Activated CD4-positive, alpha-beta T cell treated with anti-CD3 and anti-CD28 coated beads for 48 hours (primary cell): Measurements from ENCODE around the gene DDX59.
"Not testable (repeated sequence)": the region's sequence is repeated elsewhere in the genome, so short reads cannot be mapped to it uniquely, and the experiment has no call there.

Experiments used
- DNase-seq: peaks from one replicate; pipeline ENCODE4 v3.0.0-alpha.2; 2020

The DDX59 gene

DNA sequence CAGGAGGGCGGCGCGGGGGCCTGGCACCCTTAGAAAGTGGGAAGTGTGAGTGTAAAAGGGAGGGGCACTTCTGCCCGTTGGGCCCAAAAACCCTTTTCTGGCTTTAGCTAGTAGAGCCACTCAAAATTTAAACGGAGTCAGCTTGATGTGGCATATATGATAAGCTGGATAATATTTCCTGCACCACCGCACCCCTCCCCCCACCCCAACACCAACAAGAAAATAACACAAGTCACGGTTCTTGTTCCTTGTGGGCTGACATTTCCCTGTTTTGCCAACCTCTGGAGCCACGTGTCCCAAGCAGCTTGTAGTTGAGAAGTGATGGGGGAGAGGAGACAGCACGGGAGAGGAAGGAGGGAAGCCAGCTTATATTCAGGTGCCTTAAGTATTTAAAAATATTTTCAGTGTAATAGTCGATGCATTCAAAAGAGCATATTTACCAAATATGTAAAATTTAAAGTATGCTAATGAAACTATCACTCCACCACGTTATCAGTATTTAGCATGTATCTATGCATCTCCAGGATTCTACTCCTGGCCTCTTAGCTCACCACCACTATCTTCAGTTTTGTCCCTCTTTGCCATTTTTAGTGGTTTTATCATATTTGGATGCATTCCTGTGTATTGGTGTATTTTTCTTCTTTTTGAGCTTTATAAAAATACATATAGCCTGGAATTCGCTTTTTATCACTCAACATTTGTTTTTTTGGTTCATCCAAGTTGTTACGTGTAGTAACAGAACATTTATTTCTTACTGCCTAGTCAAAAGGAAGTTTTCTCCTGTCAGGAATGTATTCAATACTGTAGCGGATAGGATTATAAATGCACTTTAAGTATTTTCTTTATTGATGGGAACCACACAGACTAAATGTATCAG is 773 bp upstream of the DDX59 start:
- no peak for DNase-seq

- DNase-seq: no peak
Observed at GRCh38 chr1:200668514-200669313, 993 bp downstream of the DDX59 start.

DNA sequence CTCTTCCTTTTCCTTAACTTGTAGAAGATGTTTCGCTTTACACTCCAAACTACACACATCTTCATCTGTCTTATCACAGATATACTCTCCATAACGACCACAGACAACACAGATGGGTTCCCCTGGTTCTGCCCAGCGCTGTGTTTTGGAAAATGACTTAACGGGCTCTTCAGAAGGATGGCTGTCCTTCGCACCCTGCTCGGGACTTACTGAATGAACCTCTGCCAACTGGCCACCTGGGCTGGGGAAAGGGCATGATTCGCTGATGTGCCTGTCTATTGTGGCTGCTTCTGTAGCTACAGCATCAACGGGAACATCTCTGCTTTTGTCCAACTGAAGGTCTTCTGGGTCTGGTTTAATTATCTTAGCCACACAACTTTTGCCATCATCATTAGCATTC is 3.4 kb downstream of the DDX59 start:
- DNase-seq: no peak

DNA sequence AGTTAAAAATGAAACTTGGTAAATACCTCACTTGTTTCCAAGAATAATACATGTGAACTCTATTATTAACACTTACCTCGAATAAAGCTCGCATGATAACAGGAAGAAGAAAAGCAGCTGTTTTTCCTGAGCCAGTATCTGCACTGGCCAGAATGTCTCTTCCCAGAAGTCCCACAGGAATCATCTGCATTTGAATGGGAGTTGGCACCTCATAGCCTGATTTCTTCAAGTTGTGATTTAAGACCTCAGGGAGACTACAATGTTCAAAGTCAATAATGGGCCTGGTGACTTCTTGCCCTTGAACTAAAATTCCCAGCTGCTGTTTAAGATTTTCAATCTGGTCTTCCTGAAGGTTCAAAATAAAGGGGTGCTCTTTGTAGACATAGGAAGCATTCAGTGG is 3.8 kb downstream of the DDX59 start:
- no peak for DNase-seq

- DNase-seq: no peak
Observed at GRCh38 chr1:200660719-200661118, 9.0 kb downstream of the DDX59 start.

- DNase-seq: no peak
Observed at GRCh38 chr1:200659269-200659668, 10.4 kb downstream of the DDX59 start.

DNA sequence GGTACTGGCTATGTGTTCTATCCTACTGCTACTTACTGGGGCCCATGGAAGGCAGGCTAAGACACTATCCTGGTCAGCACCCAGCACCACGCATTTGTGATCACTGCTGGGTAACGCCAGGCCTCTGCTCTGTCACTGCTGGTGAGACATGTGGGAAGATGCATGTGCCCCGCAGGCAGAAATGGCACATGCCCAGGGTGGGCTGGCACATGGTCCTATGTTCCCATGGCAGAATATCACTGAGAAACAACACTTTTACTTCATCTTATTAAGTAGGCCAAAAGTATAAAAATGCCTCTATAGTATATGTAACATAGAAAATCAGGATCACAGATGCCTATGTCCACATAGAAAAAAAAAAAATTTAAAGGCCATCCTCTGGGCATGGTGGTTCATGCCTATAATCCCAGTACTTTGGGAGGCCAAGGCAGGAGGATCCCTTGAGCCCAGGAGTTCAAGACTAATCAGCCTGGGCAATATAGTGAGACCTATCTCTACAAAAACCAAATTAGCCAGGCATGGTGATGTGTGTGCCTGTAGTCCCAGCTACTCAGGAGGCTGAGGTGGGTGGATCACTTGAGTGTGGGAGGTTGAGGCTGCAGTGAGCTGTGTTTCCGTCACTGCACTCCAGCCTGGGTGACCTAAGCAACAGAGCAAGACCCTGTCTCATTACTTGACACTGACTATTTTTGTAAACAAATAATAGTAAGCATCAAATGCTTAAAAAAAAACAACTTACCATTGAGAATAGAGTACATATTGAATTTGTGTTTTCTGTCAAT is 11.5 kb downstream of the DDX59 start:
- no peak for DNase-seq

DNA sequence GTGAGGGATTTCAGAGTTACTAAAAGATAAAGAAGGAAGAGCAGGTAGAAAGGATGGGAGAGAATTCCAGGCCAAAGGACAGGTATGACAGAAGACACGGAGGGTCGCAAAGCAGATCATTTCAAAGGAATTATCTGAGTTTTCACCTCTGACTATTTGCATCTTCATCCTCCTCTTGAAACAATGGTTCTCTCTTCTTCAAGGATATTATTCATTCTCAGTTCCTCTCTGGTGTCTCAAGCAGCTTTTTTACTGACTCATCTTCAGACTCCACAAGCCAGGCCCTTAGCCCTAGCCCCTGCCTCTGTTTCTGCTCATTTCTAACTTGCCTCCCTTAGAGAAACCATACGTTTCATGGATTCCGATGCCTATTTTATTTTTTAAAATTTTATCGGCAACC is 15.0 kb downstream of the DDX59 start:
- DNase-seq: no peak

- DNase-seq: peak; percentile 8
Observed at GRCh38 chr1:200653022-200653462, 16.7 kb downstream of the DDX59 start.

DNA sequence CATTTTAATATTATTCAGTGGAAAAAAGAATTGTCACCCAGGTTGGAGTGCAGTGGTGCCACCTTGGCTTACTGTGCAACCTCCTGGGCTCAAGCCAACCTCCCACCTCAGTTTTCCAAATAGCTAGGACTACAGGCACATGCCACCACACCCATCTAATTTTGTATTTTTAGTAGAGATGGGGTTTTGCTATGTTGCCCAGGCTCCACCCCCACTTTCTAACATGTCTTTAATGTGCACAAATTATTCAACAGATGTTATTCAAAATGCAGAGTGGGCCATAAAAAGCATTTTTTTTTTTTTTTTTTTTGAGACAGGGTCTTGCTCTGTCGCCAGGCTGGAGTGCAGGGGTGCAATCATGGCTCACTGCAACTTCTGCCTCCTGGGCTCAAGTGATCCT is 17.3 kb downstream of the DDX59 start:
- no peak for DNase-seq

DNA sequence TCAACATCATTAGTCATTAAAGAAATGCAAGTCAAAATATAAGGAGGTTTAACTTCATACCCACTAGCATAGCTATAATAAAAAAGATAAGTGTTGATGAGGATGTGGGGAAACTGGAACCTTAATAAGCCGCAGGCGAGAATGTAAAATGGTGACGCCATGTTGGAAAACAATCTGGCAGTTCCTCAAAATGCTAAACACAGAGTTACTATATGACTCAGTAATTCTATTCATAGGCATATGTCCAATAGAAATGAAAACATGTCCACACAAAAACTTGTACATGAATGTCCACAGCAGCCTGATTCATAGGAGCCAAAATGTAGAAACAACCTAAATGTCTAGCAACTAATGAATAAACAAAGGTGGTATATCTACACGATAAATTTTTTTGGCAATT is 23.2 kb downstream of the DDX59 start:
- DNase-seq: no peak

GRCh38 chr1:200644021-200644420 is 25.7 kb downstream of the DDX59 start:
- DNase-seq: no peak

GRCh38 chr1:200642481-200642880 is 27.2 kb downstream of the DDX59 start:
- no peak for DNase-seq

GRCh38 chr1:200640963-200641401 is 28.7 kb downstream of the DDX59 start:
- no peak for DNase-seq

GRCh38 chr1:200640373-200640962 is 29.2 kb downstream of the DDX59 start:
- no peak for DNase-seq

GRCh38 chr1:200638073-200638472 is 31.6 kb downstream of the DDX59 start:
- DNase-seq: no peak

- DNase-seq: no peak
Observed at GRCh38 chr1:200636681-200637080, 33.0 kb downstream of the DDX59 start.

- DNase-seq: no peak
Observed at GRCh38 chr1:200634261-200635122, 35.2 kb downstream of the DDX59 start.

- no peak for DNase-seq
Observed at GRCh38 chr1:200631375-200631774, 38.3 kb downstream of the DDX59 start.

DNA sequence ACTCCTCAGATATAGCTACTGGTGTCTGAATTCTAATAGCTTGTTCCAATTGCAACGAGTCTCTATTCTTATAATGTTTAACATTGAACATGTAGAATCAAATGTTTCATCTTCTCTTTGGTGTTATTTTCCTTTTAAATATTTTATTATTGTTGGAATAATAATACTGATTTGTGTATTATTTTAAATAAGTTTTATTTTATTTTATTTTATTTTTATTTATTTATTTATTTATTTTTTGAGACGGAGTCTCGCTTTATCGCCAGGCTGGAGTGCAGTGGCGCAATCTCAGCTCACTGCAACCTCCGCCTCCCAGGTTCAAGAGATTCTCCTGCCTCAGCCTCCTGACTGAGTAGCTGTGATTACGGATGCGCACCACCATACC is 39.2 kb downstream of the DDX59 start:
- not testable (repeated sequence) for DNase-seq

DNA sequence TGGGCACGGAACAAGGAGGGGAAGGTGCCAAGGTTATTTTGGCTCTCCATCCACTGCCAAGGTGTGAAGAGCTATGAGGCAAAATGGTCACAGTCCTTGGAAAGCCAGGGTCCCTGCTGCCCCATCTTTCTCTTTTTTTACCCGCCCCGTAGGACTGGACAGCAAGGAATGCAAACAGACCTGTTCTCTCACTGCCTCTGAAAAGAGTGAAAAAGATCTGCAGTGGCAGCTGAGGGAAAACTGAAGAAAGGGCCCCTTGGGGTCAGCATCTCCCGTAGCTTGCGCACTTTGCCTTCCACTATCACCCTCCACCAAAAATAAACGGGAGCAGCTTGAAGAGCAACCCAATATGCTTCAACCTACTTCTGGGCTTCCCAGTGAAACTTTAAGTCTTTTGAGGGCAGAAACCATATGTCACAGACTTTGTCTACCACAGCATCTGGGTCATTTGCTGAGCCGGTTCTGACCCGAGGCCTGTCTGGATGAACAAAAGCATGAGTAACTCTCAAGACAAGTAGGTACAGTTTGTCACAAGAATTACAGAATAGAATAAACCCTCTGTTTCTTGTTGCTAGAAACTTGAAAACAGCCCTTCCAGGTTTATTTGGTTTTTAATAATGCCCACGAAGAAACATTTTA is 39.7 kb downstream of the DDX59 start:
- DNase-seq: no peak
